Measurements from ENCODE around the gene TAS2R41. TPM values are rescaled to one million over a fixed set of nuclear protein-coding genes. Genes with fewer than 3 reads are reported as not detected.
"Not testable (repeated sequence)": the region's sequence is repeated elsewhere in the genome, so short reads cannot be mapped to it uniquely, and the experiment has no call there.

The TAS2R41 gene
- total RNA-seq, 1 donor from 2014 or later = 0.31 TPM

DNA sequence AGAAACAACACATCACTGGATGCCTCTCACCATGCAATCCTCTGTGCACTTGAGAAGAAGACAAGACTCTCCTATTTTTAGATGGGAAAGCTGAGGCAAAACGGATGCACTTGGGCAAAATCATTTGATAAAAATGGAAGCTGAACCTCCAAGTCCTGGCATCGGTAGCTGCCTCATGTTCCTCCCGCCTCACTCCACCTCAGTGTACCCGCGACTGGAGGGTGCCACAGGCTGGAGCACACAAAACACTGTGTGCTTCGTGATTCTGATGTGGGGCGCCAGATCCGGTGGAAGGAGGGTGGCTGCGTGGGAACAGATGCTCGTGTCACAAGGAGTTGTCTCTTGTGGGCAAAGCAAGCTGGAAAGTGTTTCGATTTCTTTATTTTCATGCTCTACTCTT lies 41.3 kb downstream of the TAS2R41 start:
- no peak for DNase-seq

DNA sequence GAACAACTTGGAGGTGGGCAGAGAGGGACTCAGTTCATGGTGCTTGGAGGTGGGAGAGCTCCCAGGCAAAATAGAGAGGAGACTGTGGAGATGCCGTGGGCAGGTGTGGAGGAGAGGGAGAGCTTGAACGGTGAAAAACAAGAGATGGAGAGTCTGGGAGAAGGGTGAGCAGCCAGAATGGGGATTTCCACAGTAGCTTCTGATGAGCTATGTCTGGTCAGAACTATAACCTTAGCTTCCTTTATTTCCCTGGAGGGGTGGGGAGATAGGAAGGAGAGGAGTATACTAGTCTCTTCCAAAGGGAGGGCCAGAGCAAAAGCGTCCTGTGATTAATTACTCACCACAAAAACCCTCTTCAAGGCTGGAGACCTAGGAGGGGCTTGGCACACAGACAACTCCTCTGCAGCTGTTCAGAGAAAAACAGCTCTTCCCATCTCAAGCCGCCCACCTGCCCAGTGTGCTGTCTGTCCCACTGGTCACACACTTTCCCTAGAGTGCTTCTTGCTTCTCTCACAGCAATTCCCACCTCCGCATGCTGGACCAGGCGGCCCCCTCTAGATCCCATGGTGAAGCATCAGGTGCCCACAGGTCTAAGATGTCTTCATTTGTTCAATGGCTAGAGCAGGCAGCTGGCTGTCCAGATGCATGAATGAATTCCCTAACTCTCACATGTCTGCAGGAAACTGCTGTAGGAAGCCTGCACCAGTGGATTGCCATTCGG lies 41.9 kb downstream of the TAS2R41 start:
- peak; percentile 93 for DNase-seq

DNA sequence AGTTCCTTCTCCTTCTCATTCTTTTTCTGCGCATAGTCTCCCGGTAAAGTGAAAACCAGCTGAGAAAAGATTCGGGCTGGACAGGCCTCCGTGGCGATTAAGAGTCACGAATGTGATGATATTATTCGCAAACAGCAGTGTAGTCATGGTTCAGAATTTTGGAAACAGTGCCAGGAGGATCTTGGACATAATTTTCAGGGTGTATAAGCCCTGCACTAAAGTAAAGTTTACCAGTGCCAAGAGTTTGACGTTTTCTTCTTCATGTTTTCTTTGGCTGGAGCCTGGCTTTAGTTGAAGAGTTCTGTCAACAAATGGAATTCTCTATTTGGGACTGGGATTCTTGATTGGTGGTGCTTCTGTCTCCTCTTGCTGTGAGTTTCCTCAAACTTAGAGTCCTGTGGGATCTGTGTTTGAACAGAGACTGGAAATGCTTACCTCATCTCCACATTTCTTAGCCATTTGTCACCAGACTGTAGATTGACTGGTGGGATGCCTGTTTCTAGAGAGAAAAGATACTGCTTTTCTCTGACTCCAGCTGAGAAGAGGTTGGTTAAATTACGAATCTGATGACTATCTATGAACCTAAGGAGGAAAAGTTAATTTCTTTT lies 44.7 kb downstream of the TAS2R41 start:
- DNase-seq = not testable (repeated sequence)

Other genes starting within 250 kb of the TAS2R41 start
- gene GSTK1, start 214.4 kb upstream of the TAS2R41 start, total RNA-seq = 95.8 TPM
- 0.51 TPM for gene TMEM139, start 192.9 kb upstream of the TAS2R41 start, total RNA-seq
- gene CASP2, start 189.5 kb upstream of the TAS2R41 start, total RNA-seq = 27.0 TPM
- 3.1 TPM for gene CLCN1, start 161.8 kb upstream of the TAS2R41 start, total RNA-seq
- gene FAM131B, start 115.2 kb upstream of the TAS2R41 start, total RNA-seq = 1.5 TPM
- gene ZYX, start 96.5 kb upstream of the TAS2R41 start, total RNA-seq = 33.7 TPM
- 12.5 TPM for gene EPHA1, start 69.0 kb upstream of the TAS2R41 start, total RNA-seq
- gene TAS2R60, start 34.4 kb upstream of the TAS2R41 start, total RNA-seq = not detected
- gene CTAGE15, start 93.9 kb downstream of the TAS2R41 start, total RNA-seq = 3.0 TPM
- 4.8 TPM for gene TCAF2, start 143.1 kb downstream of the TAS2R41 start, total RNA-seq

Measured in tongue (tissue), 2 donors.